Pancreas (tissue), 10 donors: ENCODE results near the gene ADIPOR2. TPM values are rescaled to one million over a fixed set of nuclear protein-coding genes. Genes with fewer than 3 reads are reported as not detected.

ENCODE experiments used
- ATAC-seq, 4 donors: fragments of 200-7000 bp; cut with Tn5 transposase; one replicate each; pipeline versions ENCODE4 v1.8.0 to v1.9.1; 2020; ENCODE audit warnings: mild to moderate bottlenecking in 4 of 4, moderate library complexity in 4 of 4
- DNase-seq, 6 donors: peaks; one replicate each; pipeline ENCODE4 v3.0.0-alpha.2; 2020
- FAIRE-seq: peaks from 2 replicates; lab custom pipeline; 2012; peaks lifted over from hg19 to GRCh38; lab: Jason Lieb, UNC
- H3K27ac ChIP-seq, 4 donors: fragments of 200-600 bp; sonication (generic); 1 replicate in 3 of 4; 2 replicates in 1 of 4; pipeline versions ENCODE4 v1.5.0 to v1.8.0; 2020
- H3K27me3 ChIP-seq, 4 donors: fragments of 200-600 bp; one replicate each; pipeline ENCODE4 v1.8.0; 2021
- H3K36me3 ChIP-seq, 3 donors: fragments of 200-600 bp; sonication (generic) in 1 of 3; one replicate each; pipeline versions ENCODE4 v1.5.0 to v1.8.0; 2020 to 2021
- H3K4me1 ChIP-seq, 3 donors: fragments of 200-600 bp; one replicate each; pipeline ENCODE4 v1.8.0; 2021
- H3K4me3 ChIP-seq, 4 donors: fragments of 200-600 bp; sonication (generic) in 2 of 4; one replicate each; pipeline versions ENCODE4 v1.5.0 to v1.8.0; 2020 to 2021
- H3K9me3 ChIP-seq, 4 donors: fragments of 200-600 bp; one replicate each; pipeline ENCODE4 v1.8.0; 2021
- CTCF ChIP-seq, 4 donors: fragments of 200-600 bp; sonication (generic) in 3 of 4; IDR thresholded peaks; one replicate each; pipeline versions ENCODE4 v1.5.0 to v1.8.0; 2021; ENCODE audit warnings: antibody characterized with exemption in 4 of 4
- WGBS, 2 donors: extraction: QIAGEN DNeasy Blood & Tissue Kit; methylation state at CpG; one replicate each; pipeline ENCODE4 v1.1.7; 2013; 5-methylcytosine and 5-hydroxymethylcytosine counted together
- intact Hi-C, 3 donors: fragments of 100-400 bp; cut with DNase I; formaldehyde crosslinking; loops; one replicate each; pipeline versions ENCODE4 v1.11.1 to v1.14.2; 2022
- polyA plus RNA-seq, 2 donors: library from polyadenylated mRNA; stranded (reverse); fragments of 200-250 nt; gene quantifications; one replicate each; pipeline ENCODE4 v1.2.3, GENCODE V29; 2013
- total RNA-seq, 6 donors: library from RNA; stranded (reverse); fragmentation: NEBNext Ultra II Directional in 4 of 6; extraction: Animal tissue kit (Norgen Biotek cat#: 25700) in 4 of 6; gene quantifications; one replicate each; pipeline versions ENCODE4 v1.2.1 to v1.2.4, GENCODE V29; 2021 to 2023
- donor health status: healthy with polysubstance abuse.
- donor health status: DM: no; HTN: no; CAD: no; lungs with moderate emphysema.
- donor health status: DM: no; HTN: no; CAD: no.
- donor health status: control.
- donor health status: control.
- donor health status: Bipolar disorder and iron deficiency.
- donor health status: DM: yes; HTN: yes; CAD: no.
- donor health status: DM: no; HTN: no; CAD: no.
- donor health status: DM: no; HTN: no; CAD: no.
- donor health status: DM: yes; HTN: yes; CAD: no.

Gene ADIPOR2
- total and polyA plus RNA-seq, 8 donors = 10.4 to 27.5 (median 22.1) TPM

- no peak for ATAC-seq
Observed at GRCh38 chr12:1650260-1650977, 40.5 kb upstream of the ADIPOR2 start.

GRCh38 chr12:1650978-1651361, 39.9 kb upstream of the ADIPOR2 start:
- Histone ChIP-seq H3K4me3 (no peak overlapping the region), H3K36me3 (no peaks in the 10 kb centered on the region), H3K9me3 (no peaks in the 10 kb centered on the region), H3K27ac (no peak overlapping the region), H3K27me3 (no peaks in the 10 kb centered on the region), H3K4me1 (no peaks in the 10 kb centered on the region)
- 63% methylated on average over 6 of the region's 6 CpGs for WGBS, 2 donors
- no peak for TF ChIP-seq CTCF (IDR thresholded peaks at IDR 0.05)
- FAIRE-seq = no peak
- no peak for DNase-seq
- ATAC-seq = no peak
- intact Hi-C loops = loop anchor here in 2 of 3 donors (5.0 to 10.0 kb wide), 2 partner anchors 141 to 284 kb away; no protein-coding TSS in a partner anchor

More at GRCh38 chr12:1650260-1650977, 40.5 kb upstream of the ADIPOR2 start:
- Histone ChIP-seq H3K4me3 (no peak overlapping the region), H3K36me3 (no peaks in the 10 kb centered on the region), H3K9me3 (no peaks in the 10 kb centered on the region), H3K4me1 (no peaks in the 10 kb centered on the region), H3K27ac (no peak overlapping the region), H3K27me3 (no peaks in the 10 kb centered on the region)
- FAIRE-seq (no peak), DNase-seq (no peak)
- 44 to 50% methylated on average over 5 of the region's 5 CpGs for WGBS, 2 donors
- intact Hi-C loops = loop anchor here in 2 of 3 donors (5.0 to 10.0 kb wide), 2 partner anchors 142 to 284 kb away; no protein-coding TSS in a partner anchor
- no peak for TF ChIP-seq CTCF (IDR thresholded peaks at IDR 0.05)

- peak in 1 of 4 donors; percentile 15 for ATAC-seq
- no peak for TF ChIP-seq CTCF (IDR thresholded peaks at IDR 0.05)
- Histone ChIP-seq H3K27me3 (no peaks in the 10 kb centered on the region), H3K4me3 (no peak overlapping the region), H3K36me3 (no peaks in the 10 kb centered on the region), H3K4me1 (no peaks in the 10 kb centered on the region), H3K27ac (no peak overlapping the region), H3K9me3 (no peaks in the 10 kb centered on the region)
- DNase-seq = no peak
- no peak for FAIRE-seq
- intact Hi-C loops = loop anchor here in 2 of 3 donors (5.0 to 10.0 kb wide), 2 partner anchors 140 to 283 kb away; no protein-coding TSS in a partner anchor
Observed at GRCh38 chr12:1651946-1652345, 38.9 kb upstream of the ADIPOR2 start.

- Histone ChIP-seq H3K27ac (no peak overlapping the region), H3K4me3 (no peak overlapping the region), H3K36me3 (no peaks in the 10 kb centered on the region), H3K27me3 (no peaks in the 10 kb centered on the region), H3K9me3 (no peaks in the 10 kb centered on the region), H3K4me1 (peaks cover 9 to 22% (median 12%) of the 10 kb centered on the region in 3 donors)
- TF ChIP-seq CTCF (IDR thresholded peaks at IDR 0.05) = no peak
- DNase-seq (no peak), FAIRE-seq (no peak), ATAC-seq (no peak)
- intact Hi-C loops = loop anchor here in 1 of 3 donors (10.0 kb wide), 1 partner anchor 279 kb away; no protein-coding TSS in a partner anchor
- 83% methylated on average over 6 of the region's 6 CpGs for WGBS, 2 donors
Observed at GRCh38 chr12:1655225-1655788, 35.6 kb upstream of the ADIPOR2 start.
